Keratinocyte (primary cell): Measurements from ENCODE around the gene SAFB. TPM values are rescaled to one million over a fixed set of nuclear protein-coding genes. Genes with fewer than 3 reads are reported as not detected.

Experiments
- DNase-seq: peaks from one replicate; pipeline ENCODE4 v3.0.0-alpha.2; 2011; ENCODE audit warnings: low read depth, missing footprints, low spot score
- FAIRE-seq: peaks from 2 replicates; lab custom pipeline; 2011; peaks lifted over from hg19 to GRCh38; lab: Jason Lieb, UNC
- H2AFZ ChIP-seq: 2 replicates; pipeline ENCODE4 v1.6.0; 2012; ENCODE audit warnings: low read length, control low read depth, inconsistent platforms; ENCODE audit not compliant: control insufficient read depth
- H3K27ac ChIP-seq: 2 replicates; pipeline ENCODE4 v1.5.1; 2011; ENCODE audit warnings: low read length; ENCODE audit not compliant: control insufficient read depth, insufficient read depth
- H3K27me3 ChIP-seq: 3 replicates; pipeline ENCODE4 v1.6.0; 2011; ENCODE audit warnings: low read length; ENCODE audit not compliant: control insufficient read depth, insufficient read depth; ENCODE audit errors: extremely low read depth
- H3K36me3 ChIP-seq, 2 experiments: 2 replicates in 1 of 2; 3 replicates in 1 of 2; pipeline ENCODE4 v1.5.1; 2011; ENCODE audit warnings: low read length in 2 of 2, mild to moderate bottlenecking in 1 of 2; ENCODE audit not compliant: control insufficient read depth in 2 of 2, insufficient read depth in 2 of 2; ENCODE audit errors: extremely low read depth in 1 of 2
- H3K4me1 ChIP-seq: 3 replicates; pipeline ENCODE4 v1.5.1; 2011; ENCODE audit warnings: low read length; ENCODE audit not compliant: control insufficient read depth, insufficient read depth; ENCODE audit errors: extremely low read depth
- H3K4me2 ChIP-seq: 3 replicates; pipeline ENCODE4 v1.6.0; 2011; ENCODE audit warnings: low read depth, low read length; ENCODE audit not compliant: control insufficient read depth, insufficient read depth; ENCODE audit errors: extremely low read depth
- H3K4me3 ChIP-seq, 3 experiments: fragments of 200-600 bp in 1 of 3; sonication (generic) in 1 of 3; 2 replicates in 2 of 3; 3 replicates in 1 of 3; pipeline ENCODE4 v1.5.1; 2011 to 2016; ENCODE audit warnings: low read length in 3 of 3, mild to moderate bottlenecking in 3 of 3, control low read depth in 2 of 3, inconsistent platforms in 1 of 3, low read depth in 1 of 3, mixed read lengths in 1 of 3, mixed run types in 1 of 3, moderate library complexity in 1 of 3; ENCODE audit not compliant: control insufficient read depth in 2 of 3, insufficient read depth in 2 of 3; ENCODE audit errors: extremely low read depth in 1 of 3
- H3K79me2 ChIP-seq: 2 replicates; pipeline ENCODE4 v1.6.0; 2012; ENCODE audit warnings: low read length; ENCODE audit not compliant: control insufficient read depth, insufficient read depth
- H3K9ac ChIP-seq: 3 replicates; pipeline ENCODE4 v1.6.0; 2011; ENCODE audit warnings: low read length; ENCODE audit not compliant: control insufficient read depth, insufficient read depth; ENCODE audit errors: extremely low read depth
- H3K9me1 ChIP-seq: 3 replicates; pipeline ENCODE4 v1.6.0; 2011; ENCODE audit warnings: low read length; ENCODE audit not compliant: control insufficient read depth, insufficient read depth; ENCODE audit errors: extremely low read depth
- H3K9me3 ChIP-seq: 2 replicates; pipeline ENCODE4 v1.5.1; 2012; ENCODE audit warnings: low read depth, low read length; ENCODE audit not compliant: control insufficient read depth
- H4K20me1 ChIP-seq: 3 replicates; pipeline ENCODE4 v1.6.0; 2011; ENCODE audit warnings: low read length; ENCODE audit not compliant: control insufficient read depth, insufficient read depth; ENCODE audit errors: extremely low read depth
- CTCF ChIP-seq, 3 experiments: IDR thresholded peaks in 1 of 3; conservative IDR thresholded peaks in 1 of 3; optimal IDR thresholded peaks in 1 of 3; 2 replicates in 2 of 3; 3 replicates in 1 of 3; pipeline versions ENCODE3 to v1.5.1; 2011; ENCODE audit warnings: low read length in 3 of 3, mild to moderate bottlenecking in 3 of 3, moderate library complexity in 2 of 3, control low read depth in 1 of 3, inconsistent platforms in 1 of 3; ENCODE audit not compliant: insufficient read depth in 2 of 3; ENCODE audit errors: extremely low read depth in 1 of 3
- EZH2 ChIP-seq: IDR thresholded peaks from one replicate; pipeline ENCODE4 v1.6.1; 2012; ENCODE audit warnings: inconsistent platforms, mild to moderate bottlenecking, low read length, moderate library complexity
- dilution Hi-C: fragments of 300-500 bp; cut with MboI; formaldehyde crosslinking; loops from one replicate; pipeline ENCODE4 v1.7.0; 2020; ENCODE audit warnings: low sequenced_read_pairs; ENCODE audit not compliant: extremely low pct_ligation_motif_present
- polyA plus RNA-seq, 5 experiments: library from polyadenylated mRNA; depleted of rRNA in 3 of 5; stranded (reverse) in 3 of 5; stranded (forward) in 1 of 5; unstranded in 1 of 5; fragments of >200 nt; gene quantifications; 1 replicate in 1 of 5; 2 replicates in 3 of 5; 3 replicates in 1 of 5; pipeline versions ENCODE4 v1.2.1 to v1.2.3, GENCODE V29; 2011 to 2012; ENCODE audit warnings: missing spikeins in 2 of 5, low read depth in 1 of 5, low replicate concordance in 1 of 5

The SAFB gene
- polyA plus RNA-seq, 1 donor (not counting 4 experiments of a cell fraction or from before 2014, with no cell fraction given), result 34.0 TPM

GRCh38 chr19:5648464-5648863 is 25.6 kb downstream of the SAFB start:
- DNase-seq (no peak), FAIRE-seq (peak; percentile 89)
- dilution Hi-C loops, result no loop called here
- no peak overlapping the region for H2AFZ ChIP-seq
- H3K27me3 ChIP-seq, result no peaks in the 10 kb centered on the region
- peaks cover 42% of the 10 kb centered on the region for H3K79me2 ChIP-seq
- H3K9ac ChIP-seq, result no peak overlapping the region
- no peaks in the 10 kb centered on the region for H3K4me1 ChIP-seq
- H3K9me3 ChIP-seq, result no peaks in the 10 kb centered on the region
- H3K27ac ChIP-seq, result no peak overlapping the region
- peaks cover 43 to 73% of the 10 kb centered on the region in 2 experiments for H3K36me3 ChIP-seq
- H3K9me1 ChIP-seq, result no peaks in the 10 kb centered on the region
- no peak overlapping the region for H3K4me2 ChIP-seq
- TF ChIP-seq CTCF (optimal IDR thresholded peaks at IDR 0.05 in 1 of 3, IDR thresholded peaks at IDR 0.05 in 1 of 3, conservative IDR thresholded peaks at IDR 0.05 in 1 of 3; ENCODE audit: extremely low read depth in 1 of 3, insufficient read depth in 2 of 3, low read length in 3 of 3), result no peak
- TF ChIP-seq EZH2, result no peak
- H3K4me3 ChIP-seq, result no peak overlapping the region
- H4K20me1 ChIP-seq, result peaks cover 9% of the 10 kb centered on the region

GRCh38 chr19:5651361-5651760 is 28.5 kb downstream of the SAFB start:
- dilution Hi-C loops, result no loop called here

More at GRCh38 chr19:5651361-5651760, 28.5 kb downstream of the SAFB start:
- DNase-seq (no peak), FAIRE-seq (no peak)
- Histone ChIP-seq H3K9me3 (no peaks in the 10 kb centered on the region), H3K79me2 (peaks cover 19% of the 10 kb centered on the region), H3K9me1 (no peaks in the 10 kb centered on the region), H2AFZ (no peak overlapping the region), H3K9ac (no peak overlapping the region), H3K4me1 (no peaks in the 10 kb centered on the region), H3K4me2 (no peak overlapping the region), H3K36me3 (peaks cover 48 to 77% of the 10 kb centered on the region in 2 experiments), H3K27me3 (no peaks in the 10 kb centered on the region), H3K4me3 (no peak overlapping the region), H4K20me1 (peaks cover 4% of the 10 kb centered on the region), H3K27ac (no peak overlapping the region)
- TF ChIP-seq EZH2 (no peak), CTCF (optimal IDR thresholded peaks at IDR 0.05 in 1 of 3, IDR thresholded peaks at IDR 0.05 in 1 of 3, conservative IDR thresholded peaks at IDR 0.05 in 1 of 3; ENCODE audit: extremely low read depth in 1 of 3, insufficient read depth in 2 of 3, low read length in 3 of 3) (no peak)
